OCI-LY7 (cell line): Measurements from ENCODE around the gene CSNK1G2. TPM values are rescaled to one million over a fixed set of nuclear protein-coding genes. Genes with fewer than 3 reads are reported as not detected.
A peak's percentile ranks its signal among the peaks of the same experiment; 100 is the strongest.

Experiments
- BruUV-seq: library from RNA; stranded (reverse); fragments of 400-500 nt; replicated peaks from 2 replicates; lab custom pipeline; 2021; lab: Mats Ljungman, UMichigan
- CTCF ChIA-PET: fragments of 300-600 bp; sonication (Branson Sonifier 250); formaldehyde crosslinking; loops from one replicate; lab custom pipeline; 2022; ENCODE audit warnings: antibody characterized with exemption; ENCODE audit not compliant: unreplicated experiment; lab: Charles Lee
- POLR2A ChIA-PET: fragments of 300-600 bp; sonication (Branson Sonifier 250); formaldehyde crosslinking; loops from one replicate; lab custom pipeline; 2022; ENCODE audit warnings: antibody characterized with exemption; lab: Charles Lee
- DNase-seq: peaks from one replicate; pipeline ENCODE4 v3.0.0-alpha.2; 2015; ENCODE audit warnings: low spot score
- H2AFZ ChIP-seq: fragments of 200-600 bp; sonication (generic), shearing (Covaris generic); 2 replicates; pipeline ENCODE4 v1.6.1; 2014; ENCODE audit warnings: mild to moderate bottlenecking, antibody characterized with exemption, low read length, moderate library complexity
- H3K27ac ChIP-seq: fragments of 200-600 bp; sonication (generic); 2 replicates; pipeline ENCODE4 v1.5.1; 2014; ENCODE audit warnings: mixed run types, low read depth, mild to moderate bottlenecking, moderate library complexity, low read length, inconsistent platforms; ENCODE audit not compliant: poor library complexity, severe bottlenecking
- H3K36me3 ChIP-seq: fragments of 200-600 bp; sonication (generic); 2 replicates; pipeline ENCODE4 v1.6.1; 2014; ENCODE audit warnings: mild to moderate bottlenecking, antibody characterized with exemption, low read length, moderate library complexity, mixed read lengths; ENCODE audit not compliant: insufficient read depth
- H3K4me1 ChIP-seq: fragments of 200-600 bp; sonication (generic); 2 replicates; pipeline ENCODE4 v1.5.1; 2014; ENCODE audit warnings: mild to moderate bottlenecking, low read length; ENCODE audit not compliant: insufficient read depth, poor library complexity, severe bottlenecking
- H3K4me2 ChIP-seq: fragments of 200-600 bp; sonication (generic); 2 replicates; pipeline ENCODE4 v1.6.1; 2014; ENCODE audit warnings: mild to moderate bottlenecking, low read length
- H3K4me3 ChIP-seq: fragments of 200-600 bp; sonication (generic); 2 replicates; pipeline ENCODE4 v1.5.1; 2014; ENCODE audit warnings: mild to moderate bottlenecking, low read depth, low read length; ENCODE audit not compliant: poor library complexity, severe bottlenecking
- H3K79me2 ChIP-seq: fragments of 200-600 bp; sonication (generic); 2 replicates; pipeline ENCODE4 v1.6.1; 2016; ENCODE audit warnings: low read depth, mild to moderate bottlenecking, low read length, moderate library complexity, mixed read lengths; ENCODE audit not compliant: insufficient read depth
- H3K9me2 ChIP-seq: fragments of 200-600 bp; sonication (generic); 2 replicates; pipeline ENCODE4 v1.6.1; 2016; ENCODE audit warnings: mild to moderate bottlenecking, low read length, mixed read lengths; ENCODE audit not compliant: insufficient read depth
- H3K9me3 ChIP-seq: fragments of 200-600 bp; sonication (generic); 2 replicates; pipeline ENCODE4 v1.6.1; 2014; ENCODE audit warnings: mild to moderate bottlenecking, mixed run types, low read length, mixed read lengths
- H4K20me1 ChIP-seq: fragments of 200-600 bp; sonication (generic); 2 replicates; pipeline ENCODE4 v1.6.1; 2014; ENCODE audit warnings: mild to moderate bottlenecking, antibody characterized with exemption, low read length, moderate library complexity, mixed read lengths; ENCODE audit not compliant: insufficient read depth
- CTCF ChIP-seq: fragments of 200-600 bp; sonication (generic); conservative IDR thresholded peaks from 2 replicates; pipeline ENCODE4 v1.5.1; 2014; ENCODE audit warnings: mild to moderate bottlenecking, antibody characterized with exemption, low read length, moderate library complexity, mixed read lengths
- EZH2phosphoT487 ChIP-seq: fragments of 200-600 bp; sonication (generic); IDR thresholded peaks from 2 replicates; pipeline ENCODE4 v1.6.1; 2018; ENCODE audit warnings: low read depth, borderline replicate concordance, mild to moderate bottlenecking, mixed run types, antibody characterized with exemption, low read length, moderate library complexity, mixed read lengths
- intact Hi-C: fragments of 100-400 bp; cut with micrococcal nuclease; formaldehyde crosslinking; loops from one replicate; pipeline ENCODE4 v1.10.0; 2022; ENCODE audit not compliant: unreplicated experiment
- total RNA-seq, 2 experiments: library from RNA; depleted of rRNA in 1 of 2; stranded (reverse); fragments of >200 nt in 1 of 2; shearing (Covaris generic) in 1 of 2; gene quantifications; 2 replicates each; pipeline ENCODE4 v1.2.3, GENCODE V29; 2014 to 2022

The CSNK1G2 gene
- total RNA-seq, 2 experiments from 2014 or later: 95.9 to 133 TPM

GRCh38 chr19:1991018-1991913 is 50.3 kb downstream of the CSNK1G2 start:
- DNase-seq: no peak
- CTCF ChIA-PET: no interaction called here
- no peaks in the 10 kb centered on the region for H3K79me2 ChIP-seq
- intact Hi-C loops: no loop called here
- H3K4me3 ChIP-seq: no peak overlapping the region
- no peak for TF ChIP-seq EZH2phosphoT487
- POLR2A ChIA-PET: no interaction called here
- no peak overlapping the region for H3K27ac ChIP-seq
- H2AFZ ChIP-seq: no peak overlapping the region
- BruUV-seq: no TSS peak
- no peaks in the 10 kb centered on the region for H3K4me1 ChIP-seq
- no peaks in the 10 kb centered on the region for H3K9me2 ChIP-seq
- H3K4me2 ChIP-seq: no peak overlapping the region
- H3K9me3 ChIP-seq: 0 out of 2 replicates have a peak, but pooled peaks cover 4% of the 10 kb centered on the region
- peaks cover 79% of the 10 kb centered on the region for H3K36me3 ChIP-seq
- no peaks in the 10 kb centered on the region for H4K20me1 ChIP-seq

GRCh38 chr19:1992759-1993260 is 51.8 kb downstream of the CSNK1G2 start:
- POLR2A ChIA-PET: no interaction called here

More at GRCh38 chr19:1992759-1993260, 51.8 kb downstream of the CSNK1G2 start:
- CTCF ChIA-PET: no interaction called here
- H3K36me3 ChIP-seq: peaks cover 78% of the 10 kb centered on the region
- no TSS peak for BruUV-seq
- no peak overlapping the region for H3K4me2 ChIP-seq
- no peaks in the 10 kb centered on the region for H3K9me2 ChIP-seq
- no peaks in the 10 kb centered on the region for H4K20me1 ChIP-seq
- no peaks in the 10 kb centered on the region for H3K79me2 ChIP-seq
- no peaks in the 10 kb centered on the region for H3K4me1 ChIP-seq
- H3K27ac ChIP-seq: no peak overlapping the region
- H3K9me3 ChIP-seq: 0 out of 2 replicates have a peak, but pooled peaks cover 4% of the 10 kb centered on the region
- DNase-seq: peak; percentile 40
- intact Hi-C loops: no loop called here
- no peak overlapping the region for H2AFZ ChIP-seq
- H3K4me3 ChIP-seq: no peak overlapping the region
- no peak for TF ChIP-seq EZH2phosphoT487
- TF ChIP-seq CTCF: no peak
